Measurements from ENCODE around the gene ALG2.

DNA sequence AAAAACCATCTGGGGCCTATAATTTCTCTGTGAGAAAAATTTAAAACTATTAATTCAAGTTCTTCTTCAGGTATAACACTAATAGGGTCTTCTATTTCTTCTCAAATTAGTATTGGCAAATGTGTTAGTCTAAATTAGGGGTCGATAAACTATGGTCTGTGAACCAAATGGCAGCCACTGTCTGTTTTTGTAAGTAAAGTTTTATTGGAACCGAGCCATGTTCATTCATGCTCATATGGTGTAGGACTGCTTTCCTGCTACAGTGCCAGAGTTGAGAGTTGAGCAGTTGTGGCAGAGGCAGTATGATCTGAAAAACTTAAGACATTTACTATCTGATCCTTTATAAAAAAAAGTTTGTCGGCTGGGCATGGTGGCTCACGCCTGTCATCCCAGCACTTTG is 29.4 kb upstream of the ALG2 start:
- TF ChIP-seq L3MBTL2 (conservative IDR thresholded peaks at IDR 0.05) (no peak), ARNT (IDR thresholded peaks at IDR 0.05) (no peak), FOXM1 (IDR thresholded peaks at IDR 0.05; ENCODE audit: borderline replicate concordance) (no peak), CTBP1 (IDR thresholded peaks at IDR 0.05; ENCODE audit: borderline replicate concordance) (no peak), BHLHE40 (IDR thresholded peaks at IDR 0.05; ENCODE audit: borderline replicate concordance) (no peak)
